GM12801 (cell line): ENCODE data around the gene HNRNPH2.

Source experiments
- CTCF ChIP-seq: IDR thresholded peaks from one replicate; pipeline ENCODE4 v1.5.1; 2011; ENCODE audit warnings: control low read depth; ENCODE audit not compliant: insufficient read length; ENCODE audit errors: extremely low read depth

HNRNPH2 gene

GRCh38 chrX:101430457-101431078 lies 22.5 kb downstream of the HNRNPH2 start:
- no peak for TF ChIP-seq CTCF

- TF ChIP-seq CTCF: no peak
Measured at GRCh38 chrX:101442085-101442484, 34.1 kb downstream of the HNRNPH2 start.

- TF ChIP-seq CTCF: no peak
Measured at GRCh38 chrX:101449279-101449678, 41.3 kb downstream of the HNRNPH2 start.

- TF ChIP-seq CTCF: no peak
Measured at GRCh38 chrX:101450085-101450484, 42.1 kb downstream of the HNRNPH2 start.

GRCh38 chrX:101450961-101451360 lies 42.9 kb downstream of the HNRNPH2 start:
- no peak for TF ChIP-seq CTCF

GRCh38 chrX:101452056-101452455 lies 44.0 kb downstream of the HNRNPH2 start:
- no peak for TF ChIP-seq CTCF

- no peak for TF ChIP-seq CTCF
Measured at GRCh38 chrX:101460669-101461068, 52.6 kb downstream of the HNRNPH2 start.
